DND-41 (cell line): Measurements from ENCODE around the gene PDE4D.

Experiments
- ATAC-seq: fragments of 200-7000 bp; cut with Tn5 transposase; 3 replicates; pipeline ENCODE4 v1.9.1; 2021; ENCODE audit warnings: low read depth; ENCODE audit not compliant: insufficient read depth
- DNase-seq: peaks from one replicate; pipeline ENCODE4 v3.0.0-alpha.2; 2020
- H2AFZ ChIP-seq: 2 replicates; pipeline ENCODE4 v1.6.0; 2012; ENCODE audit warnings: low read depth, low read length
- H3K27ac ChIP-seq: 2 replicates; pipeline ENCODE4 v1.5.1; 2012; ENCODE audit warnings: low read length, inconsistent platforms
- H3K27me3 ChIP-seq: fragments of 200-600 bp; sonication (generic); 2 replicates; pipeline ENCODE4 v1.6.0; 2012; ENCODE audit warnings: low read length, mild to moderate bottlenecking, inconsistent platforms; ENCODE audit not compliant: insufficient read depth, poor library complexity
- H3K36me3 ChIP-seq: 2 replicates; pipeline ENCODE4 v1.5.1; 2012; ENCODE audit warnings: low read length, inconsistent platforms; ENCODE audit not compliant: insufficient read depth
- H3K4me1 ChIP-seq: 2 replicates; pipeline ENCODE4 v1.5.1; 2012; ENCODE audit warnings: mild to moderate bottlenecking, low read length; ENCODE audit not compliant: insufficient read depth
- H3K4me2 ChIP-seq: 2 replicates; pipeline ENCODE4 v1.6.0; 2012; ENCODE audit warnings: mild to moderate bottlenecking, moderate library complexity, low read length, inconsistent platforms; ENCODE audit not compliant: insufficient read depth
- H3K4me3 ChIP-seq, 2 experiments: fragments of 200-600 bp in 1 of 2; shearing (Covaris generic) in 1 of 2; 2 replicates each; pipeline ENCODE4 v1.5.1; 2012 to 2016; ENCODE audit warnings: inconsistent platforms in 2 of 2, low read length in 2 of 2, mild to moderate bottlenecking in 2 of 2, low read depth in 1 of 2, moderate library complexity in 1 of 2
- H3K79me2 ChIP-seq: 2 replicates; pipeline ENCODE4 v1.6.0; 2012; ENCODE audit warnings: low read length, inconsistent platforms; ENCODE audit not compliant: insufficient read depth
- H3K9ac ChIP-seq: 2 replicates; pipeline ENCODE4 v1.6.0; 2012; ENCODE audit warnings: low read depth, mild to moderate bottlenecking, inconsistent platforms, low read length, moderate library complexity
- H3K9me3 ChIP-seq: 2 replicates; pipeline ENCODE4 v1.5.1; 2012; ENCODE audit warnings: low read length, moderate library complexity, mild to moderate bottlenecking, inconsistent platforms; ENCODE audit not compliant: insufficient read depth, severe bottlenecking
- H4K20me1 ChIP-seq: 2 replicates; pipeline ENCODE4 v1.6.0; 2012; ENCODE audit warnings: low read length; ENCODE audit not compliant: insufficient read depth
- CTCF ChIP-seq: IDR thresholded peaks from 2 replicates; pipeline ENCODE4 v1.5.1; 2012; ENCODE audit warnings: borderline replicate concordance, low read length, moderate library complexity, mild to moderate bottlenecking; ENCODE audit not compliant: poor library complexity, severe bottlenecking; ENCODE audit errors: extremely low read depth
- EZH2 ChIP-seq: IDR thresholded peaks from 3 replicates; pipeline ENCODE4 v1.6.1; 2012; ENCODE audit warnings: borderline replicate concordance, low read depth, mild to moderate bottlenecking, moderate library complexity, low read length, inconsistent platforms; ENCODE audit not compliant: severe bottlenecking

Gene PDE4D

DNA sequence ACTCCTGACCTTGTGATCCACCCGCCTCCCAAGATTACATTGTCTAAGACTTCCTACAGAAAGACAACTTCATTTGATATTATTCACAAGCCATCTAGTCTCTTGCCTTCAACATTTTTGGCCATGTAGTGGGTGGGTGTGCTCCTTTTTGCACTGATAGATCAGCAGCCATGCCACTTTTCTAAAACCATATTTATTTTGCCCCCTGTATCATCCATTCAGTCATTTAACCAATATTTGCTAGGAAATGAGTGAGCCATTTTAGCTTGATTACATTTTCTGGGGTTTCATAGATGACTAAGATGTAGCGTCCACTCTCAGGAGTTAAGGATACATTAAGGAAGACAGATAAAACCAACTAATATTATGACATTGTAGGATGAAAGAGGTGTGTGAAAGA is 755.0 kb downstream of the PDE4D start:
- Histone ChIP-seq H3K36me3 (no peaks in the 10 kb centered on the region), H3K4me1 (no peaks in the 10 kb centered on the region), H2AFZ (no peak overlapping the region), H3K27me3 (peaks cover 5% of the 10 kb centered on the region), H3K27ac (no peak overlapping the region), H3K9ac (no peak overlapping the region), H3K4me3 (no peak overlapping the region), H3K79me2 (no peaks in the 10 kb centered on the region), H4K20me1 (no peaks in the 10 kb centered on the region), H3K9me3 (no peaks in the 10 kb centered on the region), H3K4me2 (no peak overlapping the region)
- ATAC-seq (no peak), DNase-seq (no peak)
- TF ChIP-seq EZH2 = no peak

DNA sequence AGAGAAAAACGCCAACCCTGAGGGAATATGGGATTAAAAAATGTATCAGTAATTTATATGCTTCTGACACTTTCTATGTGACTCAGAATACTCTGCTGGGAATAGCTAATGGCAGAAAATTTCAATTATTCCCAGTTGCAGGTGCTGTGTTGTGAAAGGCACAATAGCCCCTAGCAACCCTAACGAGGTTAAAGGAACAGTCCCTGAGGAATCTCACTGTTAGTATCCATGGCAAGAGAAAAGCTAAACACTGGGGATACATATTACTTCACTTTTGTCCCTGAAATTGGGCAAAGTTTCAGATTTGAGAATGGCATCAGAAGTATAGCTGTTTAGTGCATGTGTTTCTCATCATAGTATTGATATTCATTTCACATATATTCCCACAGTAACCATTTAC is 755.7 kb downstream of the PDE4D start:
- ATAC-seq (no peak), DNase-seq (no peak)
- H3K27ac ChIP-seq = no peak overlapping the region
- no peaks in the 10 kb centered on the region for H3K36me3 ChIP-seq
- no peak overlapping the region for H3K4me3 ChIP-seq
- H3K9ac ChIP-seq = no peak overlapping the region
- H3K4me2 ChIP-seq = no peak overlapping the region
- H4K20me1 ChIP-seq = no peaks in the 10 kb centered on the region
- TF ChIP-seq EZH2 (no peak), CTCF (no peak)
- no peak overlapping the region for H2AFZ ChIP-seq
- peaks cover 5% of the 10 kb centered on the region for H3K27me3 ChIP-seq
- H3K79me2 ChIP-seq = no peaks in the 10 kb centered on the region
- H3K4me1 ChIP-seq = no peaks in the 10 kb centered on the region
- no peaks in the 10 kb centered on the region for H3K9me3 ChIP-seq

DNA sequence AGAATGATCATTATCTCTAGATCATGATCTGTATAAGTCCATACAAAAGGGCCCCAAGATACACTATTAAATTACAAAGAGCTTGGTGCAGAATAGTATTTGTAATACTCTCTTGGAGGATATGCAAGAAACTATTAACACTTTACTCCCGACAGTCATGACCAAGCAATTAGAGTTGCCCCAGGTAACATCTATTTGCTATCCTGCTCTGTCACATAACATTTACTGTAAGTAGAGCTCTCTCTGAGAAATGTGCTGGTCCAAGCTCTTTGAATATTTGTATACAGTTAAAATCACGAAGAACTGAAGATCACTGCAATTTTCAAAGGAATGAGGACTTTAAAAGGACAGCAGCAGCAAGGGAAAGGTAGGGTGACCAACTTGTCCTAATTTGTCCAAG is 757.0 kb downstream of the PDE4D start:
- Histone ChIP-seq H3K4me2 (no peak overlapping the region), H3K27me3 (peaks cover 5% of the 10 kb centered on the region), H3K4me3 (no peak overlapping the region), H3K36me3 (no peaks in the 10 kb centered on the region), H3K9ac (no peak overlapping the region), H4K20me1 (no peaks in the 10 kb centered on the region), H2AFZ (no peak overlapping the region), H3K27ac (no peak overlapping the region), H3K9me3 (no peaks in the 10 kb centered on the region), H3K4me1 (no peaks in the 10 kb centered on the region), H3K79me2 (no peaks in the 10 kb centered on the region)
- DNase-seq = no peak
- no peak for ATAC-seq
- TF ChIP-seq EZH2 (no peak), CTCF (no peak)

- Histone ChIP-seq H3K9ac (no peak overlapping the region), H3K4me1 (no peaks in the 10 kb centered on the region), H2AFZ (no peak overlapping the region), H3K27me3 (peaks cover 5% of the 10 kb centered on the region), H3K36me3 (no peaks in the 10 kb centered on the region), H3K79me2 (no peaks in the 10 kb centered on the region), H3K27ac (no peak overlapping the region), H3K9me3 (no peaks in the 10 kb centered on the region), H3K4me3 (no peak overlapping the region), H4K20me1 (no peaks in the 10 kb centered on the region), H3K4me2 (no peak overlapping the region)
- TF ChIP-seq CTCF (no peak), EZH2 (no peak)
- ATAC-seq (no peak), DNase-seq (no peak)
These were observed 758.9 kb downstream of the PDE4D start for GRCh38 chr5:59134471-59135163.
